T-cell (primary cell): ENCODE data around the gene DPP10. TPM values are rescaled to one million over a fixed set of nuclear protein-coding genes. Genes with fewer than 3 reads are reported as not detected.

Source experiments
- ATAC-seq, 4 experiments: fragments of 200-7000 bp in 3 of 4; fragments of 150-1000 bp in 1 of 4; cut with Tn5 transposase; replicated peaks in 1 of 4; 1 replicate in 3 of 4; 2 replicates in 1 of 4; pipeline ENCODE4 v1.10.0; 2021; ENCODE audit warnings: moderate library complexity in 3 of 4, mild to moderate bottlenecking in 2 of 4, moderate number of reproducible peaks in 1 of 4
- CTCF ChIA-PET, 2 donors: fragments of 300-600 bp; sonication (Branson Sonifier 250); formaldehyde crosslinking; loops; one replicate each; lab custom pipeline; 2022; ENCODE audit warnings: antibody characterized with exemption in 2 of 2; lab: Charles Lee
- POLR2A ChIA-PET, 2 donors: fragments of 300-600 bp; sonication (Branson Sonifier 250); formaldehyde crosslinking; loops; one replicate each; lab custom pipeline; 2022; ENCODE audit warnings: antibody characterized with exemption in 2 of 2; lab: Charles Lee
- DNase-seq, 35 experiments: peaks; one replicate each; pipeline versions ENCODE4 v3.0.0 to v3.0.0-alpha.2; 2013 to 2023
- H3K27ac ChIP-seq: one replicate; pipeline ENCODE4 v1.5.1; 2013; ENCODE audit warnings: low read length
- H3K27me3 ChIP-seq, 2 experiments: replicated peaks in 1 of 2; 1 replicate in 1 of 2; 2 replicates in 1 of 2; pipeline versions ENCODE4 v1.6.1 to v1.7.0; 2013; ENCODE audit warnings: low read length in 1 of 2, mixed read lengths in 1 of 2; ENCODE audit not compliant: control insufficient read depth in 2 of 2, insufficient read depth in 2 of 2; ENCODE audit errors: extremely low read depth in 1 of 2
- H3K36me3 ChIP-seq, 2 donors: 1 replicate in 1 of 2; 2 replicates in 1 of 2; pipeline versions ENCODE4 v1.6.1 to v1.7.0; 2013; ENCODE audit warnings: low read length in 1 of 2; ENCODE audit not compliant: control insufficient read depth in 2 of 2, insufficient read depth in 1 of 2; ENCODE audit errors: extremely low read depth in 1 of 2
- H3K4me1 ChIP-seq, 2 experiments: 1 replicate in 1 of 2; 2 replicates in 1 of 2; pipeline versions ENCODE4 v1.6.1 to v1.7.0; 2013; ENCODE audit warnings: low read length in 2 of 2, mixed read lengths in 1 of 2; ENCODE audit not compliant: insufficient read depth in 2 of 2, control insufficient read depth in 1 of 2; ENCODE audit errors: extremely low read depth in 1 of 2
- H3K4me3 ChIP-seq, 2 donors: 1 replicate in 1 of 2; 2 replicates in 1 of 2; pipeline versions ENCODE4 v1.5.1 to v1.7.0; 2013; ENCODE audit warnings: mild to moderate bottlenecking in 2 of 2, low read length in 1 of 2, moderate library complexity in 1 of 2; ENCODE audit not compliant: control insufficient read depth in 1 of 2; ENCODE audit errors: extremely low read depth in 1 of 2
- H3K9me3 ChIP-seq: 2 replicates; pipeline ENCODE4 v1.7.0; 2013
- H3K27ac Mint-ChIP-seq, 2 donors: one replicate each; pipeline ENCODE4 v1.8.0; 2020 to 2021; ENCODE audit warnings: mild to moderate bottlenecking in 2 of 2, mixed read lengths in 2 of 2
- H3K27me3 Mint-ChIP-seq, 2 donors: one replicate each; pipeline ENCODE4 v1.8.0; 2021 to 2022; ENCODE audit warnings: mixed read lengths in 2 of 2
- H3K36me3 Mint-ChIP-seq: one replicate; pipeline ENCODE4 v1.8.0; 2021; ENCODE audit warnings: mixed read lengths
- H3K4me1 Mint-ChIP-seq, 3 donors: one replicate each; pipeline ENCODE4 v1.8.0; 2020 to 2022; ENCODE audit warnings: mixed read lengths in 3 of 3, mild to moderate bottlenecking in 1 of 3
- H3K4me3 Mint-ChIP-seq, 3 donors: one replicate each; pipeline ENCODE4 v1.8.0; 2020 to 2022; ENCODE audit warnings: mild to moderate bottlenecking in 3 of 3, mixed read lengths in 3 of 3, moderate library complexity in 3 of 3
- H3K9me3 Mint-ChIP-seq, 3 donors: one replicate each; pipeline ENCODE4 v1.8.0; 2020 to 2022; ENCODE audit warnings: mixed read lengths in 3 of 3
- WGBS: methylation state at CpG from one replicate; pipeline ENCODE4 v1.1.5; 2013; ENCODE audit warnings: missing lambda C conversion rate; ENCODE audit not compliant: insufficient coverage; 5-methylcytosine and 5-hydroxymethylcytosine counted together
- total RNA-seq, 35 experiments: library from RNA in 6 of 35; stranded (reverse) in 6 of 35; fragments of 120-200 nt in 1 of 35; gene quantifications; one replicate each; pipeline versions ENCODE4 v1.2.1 to v1.2.4 and lab custom pipeline; 2013 to 2026

Gene DPP10
- total RNA-seq, 5 donors from 2014 or later (not counting 1 experiment from before 2014, with no cell fraction given) = not detected

DNA sequence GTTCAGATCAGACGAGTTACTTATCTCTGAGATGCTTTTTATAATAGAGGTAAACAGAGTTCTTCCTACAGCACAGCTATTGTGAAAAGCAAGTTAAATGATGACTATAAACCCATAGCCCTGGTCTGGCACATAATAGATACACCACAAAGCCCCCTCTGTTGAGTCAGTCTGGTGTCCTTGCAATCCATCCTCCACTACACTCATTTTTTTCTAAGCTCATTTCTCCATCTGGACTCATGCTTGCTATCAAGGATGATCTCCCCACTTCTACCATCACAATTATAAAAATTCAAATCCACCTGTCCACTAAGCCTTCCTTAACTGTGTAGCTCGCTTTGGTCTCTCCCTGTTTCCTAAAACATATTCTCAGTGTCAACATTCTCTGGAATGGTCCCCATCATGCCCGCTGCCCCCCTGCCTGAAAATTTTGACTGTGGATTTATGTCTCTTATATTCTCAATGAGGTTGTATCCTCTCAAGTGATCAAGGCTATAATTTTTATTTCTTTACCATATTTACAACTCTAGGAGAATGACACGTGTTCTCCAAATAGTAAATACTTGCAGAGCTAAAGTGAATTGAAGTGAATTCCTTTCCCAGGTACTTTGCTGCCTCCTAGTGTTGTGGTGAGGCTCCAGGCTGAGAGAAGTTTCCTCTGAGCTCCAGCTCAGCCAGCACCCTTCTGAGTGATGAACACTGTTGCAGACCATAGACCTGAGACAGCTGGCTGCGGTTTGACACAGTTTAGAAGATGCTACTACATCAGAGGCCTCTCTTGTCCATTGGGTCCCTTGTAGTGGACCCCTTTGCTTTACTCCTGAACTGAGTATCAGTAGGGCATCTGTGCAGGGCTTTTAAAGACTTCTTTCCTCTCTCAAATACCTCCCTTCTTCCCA is 108.7 kb downstream of the DPP10 start:
- 50% methylated on average over 1 of the region's 5 CpGs for WGBS
- Mint-ChIP-seq H3K4me1 (no peaks in the 10 kb centered on the region), H3K27ac (no peak overlapping the region), H3K36me3 (no peaks in the 10 kb centered on the region), H3K4me3 (no peak overlapping the region), H3K9me3 (no peaks in the 10 kb centered on the region), H3K27me3 (peaks cover 7 to 20% of the 10 kb centered on the region in 2 donors)
- CTCF ChIA-PET = interaction anchor here in 1 of 2 donors (1.1 kb wide), 1 partner anchor 14 kb away, joined by 3 read pairs; no protein-coding TSS in a partner anchor
- Histone ChIP-seq H3K4me1 (no peaks in the 10 kb centered on the region), H3K4me3 (no peak overlapping the region), H3K27ac (no peak overlapping the region), H3K36me3 (no peaks in the 10 kb centered on the region), H3K9me3 (no peaks in the 10 kb centered on the region), H3K27me3 (peaks cover 0 to 4% of the 10 kb centered on the region in 2 experiments)
- DNase-seq (peak in 1 of 35 experiments; percentile 20), ATAC-seq (no peak)
- POLR2A ChIA-PET = interaction anchor here in 1 of 2 donors (0.6 kb wide), 1 partner anchor 9 kb away, joined by 18 read pairs; no protein-coding TSS in a partner anchor

DNA sequence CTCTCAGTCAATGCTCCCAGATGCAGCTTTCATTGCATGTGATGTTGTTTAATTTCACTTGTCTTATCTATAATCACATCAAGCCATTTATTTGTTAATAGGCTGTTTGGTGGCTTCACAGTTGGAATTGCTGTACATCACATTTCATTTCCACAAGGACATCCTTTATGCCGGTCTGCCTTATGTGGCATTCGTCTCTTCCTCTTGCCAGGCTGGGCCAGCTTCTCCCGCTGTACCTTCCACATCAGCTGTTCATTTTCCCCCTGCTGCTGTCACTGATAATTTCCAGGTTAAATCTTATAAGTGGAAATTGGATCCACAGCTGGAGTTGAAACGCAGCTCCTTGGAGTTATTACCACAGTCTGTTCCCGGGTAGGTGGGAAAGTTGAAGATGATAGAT is 110.6 kb downstream of the DPP10 start:
- H3K4me1 ChIP-seq = no peaks in the 10 kb centered on the region
- Mint-ChIP-seq H3K36me3 (no peaks in the 10 kb centered on the region), H3K9me3 (no peaks in the 10 kb centered on the region), H3K27me3 (peaks cover 2 to 16% of the 10 kb centered on the region in 2 donors), H3K27ac (no peak overlapping the region), H3K4me3 (no peak overlapping the region), H3K4me1 (no peaks in the 10 kb centered on the region)
- DNase-seq = no peak
- ChIA-PET CTCF (no interaction called here), POLR2A (no interaction called here)
- no peaks in the 10 kb centered on the region for H3K36me3 ChIP-seq
- ATAC-seq = no peak
- H3K27me3 ChIP-seq = no peaks in the 10 kb centered on the region
- no peak overlapping the region for H3K4me3 ChIP-seq
- WGBS = 92% methylated on average over 2 of the region's 5 CpGs
- H3K27ac ChIP-seq = no peak overlapping the region
- no peaks in the 10 kb centered on the region for H3K9me3 ChIP-seq

DNA sequence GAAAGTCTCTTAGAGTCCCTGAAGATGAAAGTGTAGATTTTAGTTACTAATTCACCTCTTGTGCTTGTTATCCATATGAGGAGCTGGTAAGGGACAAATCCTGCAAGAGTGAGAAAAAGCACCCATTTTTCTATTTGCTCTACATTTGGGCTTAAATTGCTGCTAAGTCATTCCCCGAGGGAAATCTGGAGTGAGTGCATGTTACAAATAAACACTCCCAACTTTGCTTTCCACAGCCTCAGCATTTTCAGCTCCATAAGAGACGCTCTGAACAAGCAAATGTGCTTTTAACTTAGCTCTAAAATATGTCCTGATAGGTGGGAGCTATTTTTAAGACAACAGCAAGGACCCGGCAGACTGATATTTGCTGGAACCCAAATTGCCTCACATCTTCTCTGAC is 126.7 kb downstream of the DPP10 start:
- peaks cover 0 to 3% of the 10 kb centered on the region in 2 experiments for H3K27me3 ChIP-seq
- H3K36me3 ChIP-seq = no peaks in the 10 kb centered on the region
- H3K9me3 ChIP-seq = no peaks in the 10 kb centered on the region
- H3K27ac ChIP-seq = no peak overlapping the region
- Mint-ChIP-seq H3K4me1 (no peaks in the 10 kb centered on the region), H3K27me3 (peaks cover 0 to 9% of the 10 kb centered on the region in 2 donors), H3K4me3 (no peak overlapping the region), H3K27ac (no peak overlapping the region), H3K9me3 (no peaks in the 10 kb centered on the region), H3K36me3 (no peaks in the 10 kb centered on the region)
- CTCF ChIA-PET = interaction anchor here in 1 of 2 donors (0.6 kb wide), 1 partner anchor 1630 kb away, joined by 4 read pairs; no protein-coding TSS in a partner anchor
- POLR2A ChIA-PET = no interaction called here
- no peak for DNase-seq
- H3K4me3 ChIP-seq = no peak overlapping the region
- no peak for ATAC-seq
- WGBS = no CpG with 5 or more reads among the region's 3 CpGs
- no peaks in the 10 kb centered on the region for H3K4me1 ChIP-seq

DNA sequence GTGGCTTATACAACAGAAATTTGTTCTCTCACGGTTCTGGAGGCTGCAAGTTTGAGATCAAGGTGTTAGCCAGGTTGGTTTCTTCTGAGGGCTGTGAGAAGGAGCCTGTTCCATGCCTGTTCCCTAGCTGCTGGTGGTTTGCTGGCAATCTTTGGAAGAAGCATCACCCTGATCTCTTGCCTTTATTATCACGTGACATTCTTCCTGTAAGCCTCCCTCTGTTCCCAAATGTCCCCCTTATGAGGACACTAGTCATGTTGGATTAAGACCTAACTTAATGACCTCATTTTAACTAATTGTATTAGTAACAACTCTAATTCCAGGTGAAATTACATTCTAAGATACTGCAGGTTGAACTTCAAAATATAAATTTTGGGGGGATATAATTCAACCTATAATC is 135.2 kb downstream of the DPP10 start:
- H3K27ac Mint-ChIP-seq = no peak overlapping the region
- Histone ChIP-seq H3K4me3 (no peak overlapping the region), H3K9me3 (no peaks in the 10 kb centered on the region), H3K27ac (no peak overlapping the region), H3K4me1 (no peaks in the 10 kb centered on the region), H3K36me3 (no peaks in the 10 kb centered on the region), H3K27me3 (no peaks in the 10 kb centered on the region)
- POLR2A ChIA-PET = no interaction called here
- DNase-seq (no peak), ATAC-seq (no peak)
- H3K36me3 Mint-ChIP-seq = no peaks in the 10 kb centered on the region
- H3K4me1 Mint-ChIP-seq = no peaks in the 10 kb centered on the region
- peaks cover 0 to 4% of the 10 kb centered on the region in 2 donors for H3K27me3 Mint-ChIP-seq
- CTCF ChIA-PET = no interaction called here
- H3K9me3 Mint-ChIP-seq = no peaks in the 10 kb centered on the region
- 60% methylated on average over 1 of the region's 2 CpGs for WGBS
- H3K4me3 Mint-ChIP-seq = no peak overlapping the region

DNA sequence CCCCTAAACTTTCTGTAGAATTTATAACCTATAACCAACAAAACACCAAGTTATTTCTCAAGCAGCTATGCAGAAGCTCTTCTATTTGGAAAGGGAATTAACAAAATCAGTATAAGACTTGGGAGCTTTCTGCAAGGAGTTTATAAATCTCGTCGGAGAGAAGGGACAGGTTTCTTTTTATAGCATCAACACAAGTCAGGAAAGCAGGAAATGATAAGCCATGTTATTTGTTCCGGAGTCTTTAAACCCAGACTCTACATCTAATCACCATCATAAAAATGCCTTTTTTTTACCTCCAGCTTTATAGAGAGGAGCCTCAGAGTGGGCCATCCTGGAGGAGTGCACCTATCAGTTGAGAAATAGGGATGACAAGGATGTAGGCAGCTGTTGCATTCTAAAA is 137.1 kb downstream of the DPP10 start:
- Histone ChIP-seq H3K4me1 (no peaks in the 10 kb centered on the region), H3K27ac (no peak overlapping the region), H3K4me3 (no peak overlapping the region), H3K27me3 (no peaks in the 10 kb centered on the region), H3K9me3 (no peaks in the 10 kb centered on the region), H3K36me3 (no peaks in the 10 kb centered on the region)
- H3K27ac Mint-ChIP-seq = no peak overlapping the region
- H3K36me3 Mint-ChIP-seq = no peaks in the 10 kb centered on the region
- DNase-seq (no peak), ATAC-seq (no peak)
- H3K9me3 Mint-ChIP-seq = no peaks in the 10 kb centered on the region
- CTCF ChIA-PET = no interaction called here
- H3K4me3 Mint-ChIP-seq = no peak overlapping the region
- peaks cover 0 to 4% of the 10 kb centered on the region in 2 donors for H3K27me3 Mint-ChIP-seq
- WGBS = no CpG with 5 or more reads among the region's 3 CpGs
- no peaks in the 10 kb centered on the region for H3K4me1 Mint-ChIP-seq
- POLR2A ChIA-PET = interaction anchor here in 1 of 2 donors (0.7 kb wide), 1 partner anchor 23 kb away, joined by 3 read pairs; no protein-coding TSS in a partner anchor

DNA sequence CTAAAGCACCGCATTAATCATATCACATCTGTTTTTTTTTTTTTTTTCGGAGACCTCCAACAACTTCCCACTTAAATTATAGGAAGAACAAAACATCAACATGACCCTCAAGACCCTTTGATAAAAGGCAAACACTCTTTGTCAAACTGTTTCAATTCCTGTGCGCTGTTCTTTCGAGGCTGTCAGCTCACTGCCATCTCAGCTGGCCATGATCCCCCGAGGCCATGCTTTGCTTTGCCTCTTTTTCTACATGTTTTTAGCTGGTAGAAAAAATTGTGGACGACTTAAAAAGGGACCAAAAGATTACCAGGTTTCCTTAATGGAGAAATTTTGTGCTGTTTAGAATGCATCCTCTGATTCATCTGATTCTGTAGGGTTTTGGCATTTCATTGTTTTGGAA is 138.2 kb downstream of the DPP10 start:
- Mint-ChIP-seq H3K27ac (no peak overlapping the region), H3K27me3 (peaks cover 4 to 5% of the 10 kb centered on the region in 2 donors), H3K4me3 (no peak overlapping the region), H3K36me3 (no peaks in the 10 kb centered on the region), H3K9me3 (no peaks in the 10 kb centered on the region), H3K4me1 (no peaks in the 10 kb centered on the region)
- Histone ChIP-seq H3K4me3 (no peak overlapping the region), H3K36me3 (no peaks in the 10 kb centered on the region), H3K9me3 (no peaks in the 10 kb centered on the region), H3K4me1 (no peaks in the 10 kb centered on the region), H3K27me3 (no peaks in the 10 kb centered on the region), H3K27ac (no peak overlapping the region)
- POLR2A ChIA-PET = no interaction called here
- whole genome bisulfite sequencing = 77% methylated on average over 2 of the region's 6 CpGs
- ATAC-seq (no peak), DNase-seq (no peak)
- CTCF ChIA-PET = interaction anchor here in 1 of 2 donors (0.7 kb wide), 1 partner anchor 74 kb away, joined by 5 read pairs; no protein-coding TSS in a partner anchor
